Mucosa of stomach (tissue), 1 donor: ENCODE data around the gene NT5C3B.
A peak's percentile ranks its signal among the peaks of the same experiment; 100 is the strongest.

Experiments
- H3K27me3 ChIP-seq: one replicate; pipeline ENCODE4 v1.7.0; 2013; ENCODE audit warnings: mild to moderate bottlenecking, low read length; ENCODE audit not compliant: control insufficient read depth, insufficient read depth
- H3K36me3 ChIP-seq: one replicate; pipeline ENCODE4 v1.7.0; 2013; ENCODE audit warnings: low read length; ENCODE audit not compliant: control insufficient read depth, insufficient read depth
- H3K4me1 ChIP-seq: one replicate; pipeline ENCODE4 v1.7.0; 2013; ENCODE audit warnings: mild to moderate bottlenecking, low read length; ENCODE audit not compliant: control insufficient read depth, insufficient read depth
- H3K4me3 ChIP-seq: one replicate; pipeline ENCODE4 v1.7.0; 2013; ENCODE audit warnings: low read length
- H3K9ac ChIP-seq: one replicate; pipeline ENCODE4 v1.7.0; 2013; ENCODE audit warnings: mild to moderate bottlenecking, low read length, moderate library complexity
- H3K9me3 ChIP-seq: one replicate; pipeline ENCODE4 v1.7.0; 2013; ENCODE audit warnings: mild to moderate bottlenecking, low read length, moderate library complexity; ENCODE audit not compliant: control insufficient read depth
- donor health status: Pancreatic carcinoma.

The NT5C3B gene

DNA sequence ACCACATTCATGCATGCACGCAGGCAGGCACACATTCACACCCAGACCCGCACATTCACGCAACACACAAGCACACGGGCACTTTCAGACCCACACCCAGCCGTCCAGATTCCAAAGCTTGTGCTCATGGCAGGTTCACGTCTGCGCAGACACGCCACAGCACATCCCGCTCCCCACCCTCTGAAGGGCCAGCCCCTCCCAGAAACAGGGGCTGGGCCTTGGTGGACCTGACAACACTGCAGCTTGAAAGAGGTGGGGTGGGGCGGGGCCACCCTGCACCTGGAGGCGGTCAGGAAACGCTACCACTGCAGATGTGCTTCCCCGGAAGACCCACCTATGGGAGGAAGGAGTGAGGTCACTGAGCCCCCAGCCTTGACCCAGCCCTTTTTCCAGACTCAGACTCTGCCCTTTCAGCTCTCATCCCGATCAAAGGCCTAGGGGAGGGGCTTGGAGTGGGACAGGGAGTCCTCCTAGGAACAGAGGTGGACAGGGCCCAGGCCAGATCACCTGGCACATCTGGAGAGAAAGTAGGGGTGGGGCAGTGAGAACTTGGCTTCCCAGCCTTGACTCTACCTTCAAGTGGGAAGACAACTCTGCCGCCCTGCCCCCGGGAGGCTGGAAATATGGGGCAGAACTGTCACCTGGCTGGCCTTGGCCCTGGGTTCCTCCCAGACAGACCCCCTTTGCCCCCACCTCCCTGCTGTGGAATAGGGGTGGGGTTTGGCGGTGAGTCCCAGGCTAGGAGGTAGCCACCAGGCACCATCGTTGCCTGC lies 35.2 kb downstream of the NT5C3B start:
- H3K4me3 ChIP-seq = peak overlapping the region; percentile 10
- no peaks in the 10 kb centered on the region for H3K27me3 ChIP-seq
- H3K9me3 ChIP-seq = no peaks in the 10 kb centered on the region
- peaks cover 28% of the 10 kb centered on the region for H3K4me1 ChIP-seq
- H3K9ac ChIP-seq = peak overlapping the region; percentile 48
- H3K36me3 ChIP-seq = no peaks in the 10 kb centered on the region

- Histone ChIP-seq H3K4me3 (no peak overlapping the region), H3K9me3 (no peaks in the 10 kb centered on the region), H3K4me1 (peaks cover 33% of the 10 kb centered on the region), H3K9ac (no peak overlapping the region), H3K27me3 (no peaks in the 10 kb centered on the region), H3K36me3 (no peaks in the 10 kb centered on the region)
Measured at GRCh38 chr17:41799366-41799765, 36.7 kb downstream of the NT5C3B start.

DNA sequence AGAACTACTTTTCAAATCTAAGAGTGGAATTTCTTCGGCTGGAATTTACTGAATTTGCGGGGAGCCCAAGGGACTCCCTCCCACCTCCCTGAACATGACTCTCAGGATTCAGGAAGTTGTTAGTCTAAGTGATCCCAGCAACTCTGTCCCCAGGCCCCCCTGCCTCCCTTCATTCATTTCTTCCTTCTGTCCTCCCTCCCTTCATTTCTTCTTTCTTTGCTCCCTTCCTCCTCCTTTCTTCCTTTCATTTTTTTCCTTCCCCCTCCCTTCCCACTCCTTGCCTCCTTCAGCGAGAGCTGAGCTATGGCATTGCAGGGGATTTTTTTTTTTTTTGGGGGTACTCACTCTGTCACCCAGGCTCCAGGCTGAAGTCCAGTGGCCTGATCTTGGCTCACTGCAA lies 38.7 kb downstream of the NT5C3B start:
- Histone ChIP-seq H3K36me3 (no peaks in the 10 kb centered on the region), H3K4me3 (no peak overlapping the region), H3K27me3 (no peaks in the 10 kb centered on the region), H3K9me3 (no peaks in the 10 kb centered on the region), H3K4me1 (peaks cover 52% of the 10 kb centered on the region), H3K9ac (no peak overlapping the region)

GRCh38 chr17:41796121-41796895 lies 39.7 kb downstream of the NT5C3B start:
- Histone ChIP-seq H3K9me3 (no peaks in the 10 kb centered on the region), H3K4me1 (peaks cover 60% of the 10 kb centered on the region), H3K27me3 (no peaks in the 10 kb centered on the region), H3K9ac (no peak overlapping the region), H3K36me3 (no peaks in the 10 kb centered on the region), H3K4me3 (no peak overlapping the region)

GRCh38 chr17:41794540-41794975 lies 41.5 kb downstream of the NT5C3B start:
- H3K9me3 ChIP-seq = no peaks in the 10 kb centered on the region
- no peak overlapping the region for H3K9ac ChIP-seq
- no peak overlapping the region for H3K4me3 ChIP-seq
- peaks cover 46% of the 10 kb centered on the region for H3K4me1 ChIP-seq
- H3K27me3 ChIP-seq = no peaks in the 10 kb centered on the region
- no peaks in the 10 kb centered on the region for H3K36me3 ChIP-seq

GRCh38 chr17:41793784-41794539 lies 42.1 kb downstream of the NT5C3B start:
- no peaks in the 10 kb centered on the region for H3K9me3 ChIP-seq
- H3K36me3 ChIP-seq = no peaks in the 10 kb centered on the region
- no peaks in the 10 kb centered on the region for H3K27me3 ChIP-seq
- peak overlapping the region; percentile 42 for H3K9ac ChIP-seq
- H3K4me3 ChIP-seq = no peak overlapping the region
- H3K4me1 ChIP-seq = peaks cover 47% of the 10 kb centered on the region

DNA sequence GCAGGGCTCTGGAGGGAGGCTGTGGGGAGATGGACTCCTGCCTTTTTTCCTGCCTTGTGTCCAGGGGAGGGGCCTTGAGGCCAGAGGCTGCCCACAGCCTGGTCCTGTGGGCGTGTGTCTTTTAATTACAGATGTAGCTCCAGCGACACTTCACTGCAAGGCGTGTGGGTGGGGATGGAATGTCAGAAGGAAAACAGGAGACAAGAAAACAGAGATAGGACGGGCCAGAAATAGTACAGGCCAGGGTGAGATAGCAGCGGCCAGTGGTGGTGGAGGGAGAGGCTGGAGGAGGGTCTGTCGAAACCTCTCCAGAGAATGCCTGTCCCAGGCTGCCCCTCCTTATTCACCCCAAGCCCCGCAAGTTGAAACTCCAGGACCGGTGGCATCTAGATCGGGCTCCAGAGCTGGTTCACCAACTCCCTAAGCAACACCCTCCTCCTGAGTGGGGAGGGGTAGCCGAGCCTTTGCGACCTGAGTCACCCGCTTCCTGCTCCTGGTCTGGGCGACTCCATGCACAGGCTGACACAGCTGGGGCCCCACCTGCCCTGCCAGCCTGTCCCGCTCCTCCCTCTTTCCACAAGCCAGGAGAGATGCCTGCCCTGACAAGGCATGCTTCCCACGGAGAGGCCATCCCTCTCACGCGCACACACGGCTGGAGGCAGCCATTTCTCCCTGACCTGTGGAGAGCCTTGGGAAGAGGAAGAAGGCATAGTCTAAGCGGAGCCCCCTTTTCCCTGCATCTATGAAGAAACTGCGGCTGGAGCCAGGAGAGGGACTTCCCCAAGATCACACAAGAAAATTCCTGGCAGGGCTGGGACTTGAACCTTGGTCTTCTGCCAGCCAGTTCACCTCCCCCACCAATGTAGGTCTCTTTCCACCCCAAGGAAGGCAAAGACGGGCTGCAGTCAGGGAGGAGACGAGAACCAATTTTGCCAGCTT lies 42.9 kb downstream of the NT5C3B start:
- H3K4me1 ChIP-seq = peaks cover 53% of the 10 kb centered on the region
- H3K4me3 ChIP-seq = peak overlapping the region; percentile 12
- H3K27me3 ChIP-seq = no peaks in the 10 kb centered on the region
- H3K9ac ChIP-seq = peak overlapping the region; percentile 42
- H3K36me3 ChIP-seq = no peaks in the 10 kb centered on the region
- no peaks in the 10 kb centered on the region for H3K9me3 ChIP-seq

DNA sequence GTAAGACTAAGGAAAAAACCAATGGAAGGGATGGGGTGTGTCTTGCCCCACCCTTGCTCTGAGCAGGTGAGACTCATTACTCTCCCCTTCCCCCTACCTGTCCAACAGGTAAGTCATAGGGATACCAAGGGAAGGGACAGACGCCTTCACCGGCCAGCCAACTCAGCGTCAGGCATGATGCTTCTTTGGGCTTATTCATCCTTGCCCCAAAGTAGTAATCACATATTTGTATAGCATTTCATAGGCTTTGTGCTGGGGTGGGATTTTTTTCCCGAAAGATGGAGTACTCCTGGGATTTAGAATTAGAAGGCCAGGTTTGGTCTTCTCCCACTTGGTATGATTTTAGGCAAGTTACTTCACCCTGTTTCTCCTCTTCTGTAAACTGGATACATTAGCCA lies 49.0 kb downstream of the NT5C3B start:
- Histone ChIP-seq H3K9me3 (no peaks in the 10 kb centered on the region), H3K4me1 (peaks cover 53% of the 10 kb centered on the region), H3K9ac (peak overlapping the region; percentile 48), H3K27me3 (no peaks in the 10 kb centered on the region), H3K4me3 (peak overlapping the region; percentile 2), H3K36me3 (no peaks in the 10 kb centered on the region)

- H3K27me3 ChIP-seq = no peaks in the 10 kb centered on the region
- peak within 1 kb of the TSS; percentile 63 for H3K4me3 ChIP-seq
- H3K9me3 ChIP-seq = no peaks in the 10 kb centered on the region
- no peaks in the 10 kb centered on the region for H3K36me3 ChIP-seq
- H3K4me1 ChIP-seq = peaks cover 53% of the 10 kb centered on the region
- peak within 1 kb of the TSS; percentile 98 for H3K9ac ChIP-seq
Measured at GRCh38 chr17:41786227-41787020, 49.6 kb downstream of the NT5C3B start, which contains the start of gene JUP. TSS of gene JUP (minus strand) at chr17:41786711. CDS start at chr17:41771854, 14,857 bp downstream.

DNA sequence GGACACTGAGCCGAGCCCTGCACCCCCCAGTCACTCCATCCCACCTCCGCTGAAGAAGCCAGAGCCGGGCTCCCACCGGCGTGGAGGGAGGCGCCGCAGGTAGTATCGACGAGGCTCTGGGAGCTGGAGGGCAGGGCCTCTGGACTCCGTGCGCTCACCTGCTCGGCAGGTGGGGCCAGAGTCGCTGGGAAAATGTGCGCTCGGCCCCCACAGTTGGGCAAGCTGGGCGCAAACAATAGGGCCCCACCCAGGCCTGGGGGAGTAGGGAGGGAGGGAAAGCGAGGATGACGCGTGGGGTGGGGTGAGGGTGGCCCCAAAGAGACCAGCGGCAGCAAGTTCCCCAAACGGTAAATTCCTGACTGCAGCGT lies 50.2 kb downstream of the NT5C3B start:
- no peaks in the 10 kb centered on the region for H3K27me3 ChIP-seq
- peak overlapping the region; percentile 98 for H3K9ac ChIP-seq
- H3K9me3 ChIP-seq = no peaks in the 10 kb centered on the region
- peak overlapping the region; percentile 63 for H3K4me3 ChIP-seq
- H3K36me3 ChIP-seq = no peaks in the 10 kb centered on the region
- H3K4me1 ChIP-seq = peaks cover 51% of the 10 kb centered on the region
